ENCODE results near the gene PAPSS1.

PAPSS1 gene

DNA sequence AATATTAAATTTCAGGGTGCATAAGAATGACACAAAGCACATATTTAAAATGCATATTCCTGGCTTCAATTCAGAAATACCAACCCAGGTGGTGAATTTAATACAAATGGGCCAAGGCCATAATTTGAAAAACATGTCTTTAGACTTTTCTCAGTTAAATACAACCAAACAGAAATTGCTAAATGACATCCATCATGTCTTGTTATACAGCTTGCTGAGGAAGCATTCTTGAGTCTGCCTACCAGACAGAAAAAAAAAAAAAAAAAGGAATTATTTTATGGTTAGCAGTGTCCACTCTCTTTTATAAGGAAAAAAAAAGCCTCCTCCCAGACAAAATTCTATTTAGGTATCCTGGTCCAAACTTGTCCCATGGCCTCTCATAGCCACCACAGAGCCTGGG is 119.1 kb downstream of the PAPSS1 start:
- Histone ChIP-seq H3K36me3 (ENCODE audit: low read depth) (no peaks in the 10 kb centered on the region), H3K4me3 (ENCODE audit: severe bottlenecking) (no peak overlapping the region), H3K9me3 (ENCODE audit: severe bottlenecking) (no peaks in the 10 kb centered on the region), H3K4me1 (ENCODE audit: insufficient read depth, poor library complexity, severe bottlenecking) (no peaks in the 10 kb centered on the region), H3K27me3 (ENCODE audit: insufficient read depth, poor library complexity, severe bottlenecking) (no peaks in the 10 kb centered on the region), H3K27ac (ENCODE audit: poor library complexity, severe bottlenecking) (no peak overlapping the region)
- no peak for DNase-seq (ENCODE audit: low spot score)
- no peak for ATAC-seq (ENCODE audit: low read depth)
- TF ChIP-seq CTCF (IDR thresholded peaks at IDR 0.05; ENCODE audit: poor library complexity, severe bottlenecking) = no peak

- H3K4me3 ChIP-seq (ENCODE audit: severe bottlenecking) = no peak overlapping the region
- H3K36me3 ChIP-seq (ENCODE audit: low read depth) = no peaks in the 10 kb centered on the region
- no peak for TF ChIP-seq CTCF (IDR thresholded peaks at IDR 0.05; ENCODE audit: poor library complexity, severe bottlenecking)
- DNase-seq (ENCODE audit: low spot score) = no peak
- no peaks in the 10 kb centered on the region for H3K4me1 ChIP-seq (ENCODE audit: insufficient read depth, poor library complexity, severe bottlenecking)
- no peaks in the 10 kb centered on the region for H3K27me3 ChIP-seq (ENCODE audit: insufficient read depth, poor library complexity, severe bottlenecking)
- ATAC-seq (ENCODE audit: low read depth) = no peak
- H3K9me3 ChIP-seq (ENCODE audit: severe bottlenecking) = no peaks in the 10 kb centered on the region
- H3K27ac ChIP-seq (ENCODE audit: poor library complexity, severe bottlenecking) = no peak overlapping the region
Observed at GRCh38 chr4:107600436-107600835, 119.6 kb downstream of the PAPSS1 start.

GRCh38 chr4:107599841-107600240 is 120.2 kb downstream of the PAPSS1 start:
- DNase-seq (ENCODE audit: low spot score) (no peak), ATAC-seq (ENCODE audit: low read depth) (no peak)
- Histone ChIP-seq H3K9me3 (ENCODE audit: severe bottlenecking) (no peaks in the 10 kb centered on the region), H3K36me3 (ENCODE audit: low read depth) (no peaks in the 10 kb centered on the region), H3K4me3 (ENCODE audit: severe bottlenecking) (no peak overlapping the region), H3K4me1 (ENCODE audit: insufficient read depth, poor library complexity, severe bottlenecking) (no peaks in the 10 kb centered on the region), H3K27ac (ENCODE audit: poor library complexity, severe bottlenecking) (no peak overlapping the region), H3K27me3 (ENCODE audit: insufficient read depth, poor library complexity, severe bottlenecking) (no peaks in the 10 kb centered on the region)
- no peak for TF ChIP-seq CTCF (IDR thresholded peaks at IDR 0.05; ENCODE audit: poor library complexity, severe bottlenecking)

DNA sequence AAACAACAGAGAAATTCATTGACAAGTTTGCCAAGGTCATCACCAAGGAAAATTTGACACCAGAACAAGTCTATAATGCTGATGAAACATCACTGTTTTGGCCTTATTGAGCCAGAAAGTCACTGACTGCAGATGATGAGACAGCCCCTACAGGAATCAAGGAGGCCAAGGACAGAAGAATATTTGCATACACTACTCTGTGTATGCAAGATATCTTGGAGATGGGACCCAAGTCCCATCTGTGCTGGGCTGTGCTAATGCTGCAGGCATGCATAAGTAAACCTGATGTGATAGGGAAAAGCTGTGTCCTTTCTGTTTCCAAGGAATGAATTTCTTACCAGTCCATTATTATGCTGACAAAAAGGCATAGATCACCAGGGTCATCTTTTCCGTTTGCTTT is 126.8 kb downstream of the PAPSS1 start:
- no peak overlapping the region for H3K27ac ChIP-seq (ENCODE audit: poor library complexity, severe bottlenecking)
- no peaks in the 10 kb centered on the region for H3K36me3 ChIP-seq (ENCODE audit: low read depth)
- H3K4me3 ChIP-seq (ENCODE audit: severe bottlenecking) = no peak overlapping the region
- DNase-seq (ENCODE audit: low spot score) = no peak
- no peak for ATAC-seq (ENCODE audit: low read depth)
- no peaks in the 10 kb centered on the region for H3K27me3 ChIP-seq (ENCODE audit: insufficient read depth, poor library complexity, severe bottlenecking)
- peaks cover 3% of the 10 kb centered on the region for H3K9me3 ChIP-seq (ENCODE audit: severe bottlenecking)
- TF ChIP-seq CTCF (IDR thresholded peaks at IDR 0.05; ENCODE audit: poor library complexity, severe bottlenecking) = no peak
- no peaks in the 10 kb centered on the region for H3K4me1 ChIP-seq (ENCODE audit: insufficient read depth, poor library complexity, severe bottlenecking)

DNA sequence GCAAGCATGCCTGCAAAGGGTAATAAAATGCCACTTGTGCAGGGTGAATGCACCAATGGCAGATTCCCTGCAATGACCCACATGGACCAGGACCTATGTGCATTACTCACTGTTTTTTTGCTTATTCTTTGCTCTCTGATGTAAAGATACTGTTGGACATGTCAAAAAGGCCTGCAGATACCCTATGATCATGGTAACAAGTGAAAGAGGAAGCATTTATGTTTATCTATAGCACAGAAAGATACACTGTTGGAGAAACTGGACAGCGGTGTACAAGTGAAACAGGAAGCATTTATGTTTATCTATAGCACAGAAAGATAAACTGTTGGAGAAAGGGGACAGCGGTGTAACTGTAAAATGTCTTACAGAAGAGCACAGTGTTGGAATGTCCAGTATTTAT is 127.5 kb downstream of the PAPSS1 start:
- ATAC-seq (ENCODE audit: low read depth) = no peak
- H3K4me3 ChIP-seq (ENCODE audit: severe bottlenecking) = no peak overlapping the region
- H3K27me3 ChIP-seq (ENCODE audit: insufficient read depth, poor library complexity, severe bottlenecking) = no peaks in the 10 kb centered on the region
- no peak for TF ChIP-seq CTCF (IDR thresholded peaks at IDR 0.05; ENCODE audit: poor library complexity, severe bottlenecking)
- no peak overlapping the region for H3K27ac ChIP-seq (ENCODE audit: poor library complexity, severe bottlenecking)
- DNase-seq (ENCODE audit: low spot score) = no peak
- H3K9me3 ChIP-seq (ENCODE audit: severe bottlenecking) = peaks cover 3% of the 10 kb centered on the region
- no peaks in the 10 kb centered on the region for H3K4me1 ChIP-seq (ENCODE audit: insufficient read depth, poor library complexity, severe bottlenecking)
- H3K36me3 ChIP-seq (ENCODE audit: low read depth) = no peaks in the 10 kb centered on the region

All from RWPE2 (cell line).